GM12875 (cell line): ENCODE results near the gene RDH13.

Experiments used
- H3K4me3 ChIP-seq: one replicate; pipeline ENCODE4 v1.5.1; 2011; ENCODE audit warnings: low read depth, low read length, control low read depth
- CTCF ChIP-seq: IDR thresholded peaks from 2 replicates; pipeline ENCODE4 v1.5.1; 2011; ENCODE audit warnings: low read depth, mild to moderate bottlenecking, control low read depth, inconsistent platforms, low read length, moderate library complexity, borderline replicate concordance; ENCODE audit not compliant: insufficient read depth

RDH13 gene

GRCh38 chr19:55095260-55096060, 32.5 kb upstream of the RDH13 start:
- no peak overlapping the region for H3K4me3 ChIP-seq
- no peak for TF ChIP-seq CTCF

GRCh38 chr19:55094456-55095259, 31.7 kb upstream of the RDH13 start:
- TF ChIP-seq CTCF = no peak
- no peak overlapping the region for H3K4me3 ChIP-seq

- TF ChIP-seq CTCF = no peak
- no peak overlapping the region for H3K4me3 ChIP-seq
Observed at GRCh38 chr19:55092423-55093318, 29.7 kb upstream of the RDH13 start.

GRCh38 chr19:55091955-55092354, 29.0 kb upstream of the RDH13 start:
- H3K4me3 ChIP-seq = no peak overlapping the region
- TF ChIP-seq CTCF = no peak

GRCh38 chr19:55091126-55091910, 28.4 kb upstream of the RDH13 start:
- no peak for TF ChIP-seq CTCF
- no peak overlapping the region for H3K4me3 ChIP-seq

- H3K4me3 ChIP-seq = no peak overlapping the region
- TF ChIP-seq CTCF = no peak
Observed at GRCh38 chr19:55090564-55090963, 27.6 kb upstream of the RDH13 start.
